Neural cell (in vitro differentiated cells): ENCODE measurements around the gene TEX38. TPM values are rescaled to one million over a fixed set of nuclear protein-coding genes. Genes with fewer than 3 reads are reported as not detected.

Experiments
- H2AFZ ChIP-seq: fragments of 200-600, 300-800 bp; sonication (generic), shearing (Covaris generic); 2 replicates; pipeline ENCODE4 v1.6.0; 2014; ENCODE audit warnings: low read depth, mild to moderate bottlenecking, antibody characterized with exemption, low read length, moderate library complexity
- H3F3A ChIP-seq: fragments of 200-600 bp; shearing (Covaris generic); 2 replicates; pipeline ENCODE4 v1.6.1; 2016; ENCODE audit warnings: mild to moderate bottlenecking, moderate library complexity, mixed read lengths, antibody characterized with exemption, low read length; ENCODE audit not compliant: insufficient read depth, poor library complexity, severe bottlenecking
- H3K27ac ChIP-seq: fragments of 200-600, 300-800 bp; sonication (generic), shearing (Covaris generic); 2 replicates; pipeline ENCODE4 v1.5.1; 2014; ENCODE audit warnings: mild to moderate bottlenecking, low read length, moderate library complexity
- H3K27me3 ChIP-seq: fragments of 300-800, 200-600 bp; sonication (generic), shearing (Covaris generic); 2 replicates; pipeline ENCODE4 v1.6.0; 2014; ENCODE audit warnings: mild to moderate bottlenecking, low read depth, low read length, moderate library complexity; ENCODE audit not compliant: insufficient read depth
- H3K36me3 ChIP-seq: fragments of 300-800, 200-600 bp; sonication (generic), shearing (Covaris generic); 2 replicates; pipeline ENCODE4 v1.5.1; 2014; ENCODE audit warnings: mild to moderate bottlenecking, antibody characterized with exemption, low read length, moderate library complexity; ENCODE audit not compliant: insufficient read depth
- H3K4me2 ChIP-seq: fragments of 300-800, 200-600 bp; sonication (generic), shearing (Covaris generic); 2 replicates; pipeline ENCODE4 v1.6.0; 2014; ENCODE audit warnings: mild to moderate bottlenecking, low read length
- H3K4me3 ChIP-seq: fragments of 300-800, 200-600 bp; sonication (generic), shearing (Covaris generic); 2 replicates; pipeline ENCODE4 v1.5.1; 2014; ENCODE audit warnings: mild to moderate bottlenecking, low read length, moderate library complexity
- H3K79me2 ChIP-seq: fragments of 200-600 bp; shearing (Covaris generic); replicated peaks from 2 replicates; pipeline ENCODE4 v1.6.0; 2014; ENCODE audit warnings: mild to moderate bottlenecking, low read length, moderate library complexity; ENCODE audit not compliant: insufficient read depth
- H3K9ac ChIP-seq: fragments of 300-800, 200-600 bp; sonication (generic), shearing (Covaris generic); 2 replicates; pipeline ENCODE4 v1.6.1; 2016; ENCODE audit warnings: mild to moderate bottlenecking, low read length, mixed read lengths
- H3K9me2 ChIP-seq: fragments of 200-600 bp; shearing (Covaris generic); 2 replicates; pipeline ENCODE4 v1.6.1; 2016; ENCODE audit warnings: mild to moderate bottlenecking, low read length, mixed read lengths; ENCODE audit not compliant: insufficient read depth
- H3K9me3 ChIP-seq: fragments of 200-600, 300-800 bp; sonication (generic), shearing (Covaris generic); 2 replicates; pipeline ENCODE4 v1.6.1; 2016; ENCODE audit warnings: mild to moderate bottlenecking, mixed run types, low read length, moderate library complexity, mixed read lengths
- H4K20me1 ChIP-seq: fragments of 200-600 bp; shearing (Covaris generic); 2 replicates; pipeline ENCODE4 v1.6.1; 2016; ENCODE audit warnings: mild to moderate bottlenecking, mixed run types; ENCODE audit not compliant: insufficient read depth
- CTCF ChIP-seq: fragments of 450-650 bp; IDR thresholded peaks from 2 replicates; pipeline ENCODE4 v1.5.1; 2014; ENCODE audit warnings: antibody characterized with exemption, mild to moderate bottlenecking, moderate library complexity; ENCODE audit not compliant: poor library complexity, severe bottlenecking
- EP300 ChIP-seq: fragments of 450-650 bp; conservative IDR thresholded peaks from 2 replicates; pipeline ENCODE4 v1.6.1; 2014; ENCODE audit warnings: antibody characterized with exemption, mild to moderate bottlenecking, moderate library complexity; ENCODE audit not compliant: poor library complexity, severe bottlenecking
- EZH2 ChIP-seq: fragments of 200-600, 300-800 bp; shearing (Covaris generic), sonication (generic); IDR thresholded peaks from 2 replicates; pipeline ENCODE4 v1.6.1; 2014; ENCODE audit warnings: antibody characterized with exemption, low read length, borderline replicate concordance, mild to moderate bottlenecking; ENCODE audit not compliant: insufficient read depth, poor library complexity, severe bottlenecking
- MXI1 ChIP-seq: fragments of 450-650 bp; conservative IDR thresholded peaks from 2 replicates; pipeline ENCODE4 v1.6.1; 2014; ENCODE audit warnings: antibody characterized with exemption, mild to moderate bottlenecking; ENCODE audit not compliant: poor library complexity, severe bottlenecking
- POLR2AphosphoS5 ChIP-seq: IDR thresholded peaks from 2 replicates; pipeline ENCODE4 v1.6.1; 2012
- RAD21 ChIP-seq: fragments of 450-650 bp; conservative IDR thresholded peaks from 2 replicates; pipeline ENCODE4 v1.6.1; 2014; ENCODE audit warnings: antibody characterized with exemption, mild to moderate bottlenecking, moderate library complexity
- REST ChIP-seq: IDR thresholded peaks from 2 replicates; pipeline ENCODE4 v1.6.1; 2012; ENCODE audit warnings: borderline replicate concordance
- SMC3 ChIP-seq: fragments of 450-650 bp; conservative IDR thresholded peaks from 2 replicates; pipeline ENCODE4 v1.6.1; 2014; ENCODE audit warnings: antibody characterized with exemption, mild to moderate bottlenecking, moderate library complexity; ENCODE audit not compliant: poor library complexity
- TAF1 ChIP-seq: IDR thresholded peaks from 2 replicates; pipeline ENCODE4 v1.6.1; 2012; ENCODE audit warnings: low read depth
- polyA plus RNA-seq: library from polyadenylated mRNA; depleted of rRNA; stranded (reverse); fragments of >200 nt; gene quantifications from 2 replicates; pipeline ENCODE4 v1.2.3, GENCODE V29; 2014

Gene TEX38
- polyA plus RNA-seq, 1 donor from 2014 or later, result not detected

DNA sequence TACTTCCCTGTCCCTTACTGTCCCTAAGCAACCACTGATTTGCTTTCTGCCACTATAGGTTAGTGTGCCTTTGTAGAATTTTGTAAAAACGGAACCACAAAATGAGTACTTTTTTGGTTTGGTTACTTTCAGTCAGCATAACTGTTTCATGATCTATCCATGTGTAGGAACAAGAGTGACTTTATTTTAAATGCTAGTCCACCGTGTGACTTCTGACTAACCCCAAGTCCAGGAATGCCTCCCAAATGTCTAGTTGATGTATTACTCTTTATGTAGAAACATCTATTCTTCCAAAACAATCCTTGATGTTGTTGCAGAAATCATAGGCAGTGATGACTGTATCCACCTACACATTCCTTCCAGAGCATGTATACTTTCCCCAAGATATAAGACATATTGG is 24.8 kb upstream of the TEX38 start:
- Histone ChIP-seq H4K20me1 (no peaks in the 10 kb centered on the region), H3K27me3 (no peaks in the 10 kb centered on the region), H3K9me2 (no peaks in the 10 kb centered on the region), H3K9me3 (peaks cover 6% of the 10 kb centered on the region), H3K9ac (no peak overlapping the region), H3K4me2 (no peak overlapping the region), H3F3A (no peaks in the 10 kb centered on the region), H3K27ac (no peak overlapping the region), H3K4me3 (no peak overlapping the region), H3K36me3 (peaks cover 19% of the 10 kb centered on the region), H3K79me2 (no peaks in the 10 kb centered on the region), H2AFZ (no peak overlapping the region)
- TF ChIP-seq TAF1 (no peak), POLR2AphosphoS5 (no peak), RAD21 (no peak), SMC3 (no peak), EP300 (no peak), REST (no peak), MXI1 (no peak), EZH2 (no peak), CTCF (no peak)

DNA sequence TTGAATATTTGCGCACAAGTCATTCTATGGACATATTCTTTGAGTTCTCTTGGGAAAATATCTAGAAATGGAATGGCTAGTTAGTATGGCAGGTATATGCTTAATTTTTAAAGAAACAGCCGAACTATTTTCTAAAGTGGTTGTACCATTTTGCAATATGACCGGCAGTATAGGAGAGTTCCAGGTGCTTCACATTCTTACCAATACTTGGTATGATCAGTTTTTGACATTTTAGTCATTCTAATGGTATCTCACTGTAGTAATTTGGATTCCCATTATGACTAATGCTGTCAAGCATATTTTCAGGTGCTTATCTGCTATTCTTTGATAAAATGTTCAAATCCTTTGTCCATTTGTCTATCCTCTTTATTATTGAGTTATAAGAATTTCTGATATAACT is 24.0 kb upstream of the TEX38 start:
- Histone ChIP-seq H4K20me1 (no peaks in the 10 kb centered on the region), H3K27ac (no peak overlapping the region), H2AFZ (no peak overlapping the region), H3K9me2 (no peaks in the 10 kb centered on the region), H3K36me3 (peaks cover 19% of the 10 kb centered on the region), H3F3A (no peaks in the 10 kb centered on the region), H3K9ac (no peak overlapping the region), H3K27me3 (no peaks in the 10 kb centered on the region), H3K4me3 (no peak overlapping the region), H3K4me2 (no peak overlapping the region), H3K79me2 (no peaks in the 10 kb centered on the region), H3K9me3 (peaks cover 6% of the 10 kb centered on the region)
- TF ChIP-seq EP300, result no peak
- no peak for TF ChIP-seq CTCF
- no peak for TF ChIP-seq RAD21
- TF ChIP-seq TAF1, result no peak
- TF ChIP-seq MXI1, result no peak
- no peak for TF ChIP-seq EZH2
- no peak for TF ChIP-seq SMC3
- no peak for TF ChIP-seq REST
- TF ChIP-seq POLR2AphosphoS5, result no peak
